ACC112 (cell line): ENCODE measurements around the gene SGPL1.

Source experiments
- H2AFZ ChIP-seq: fragments of 200-600 bp; sonication (generic); one replicate; pipeline ENCODE4 v1.6.0; 2017; ENCODE audit warnings: antibody characterized with exemption, low read length; ENCODE audit not compliant: unreplicated experiment
- H3K27ac ChIP-seq: fragments of 200-600 bp; sonication (generic); 2 replicates; pipeline ENCODE4 v1.5.1; 2014; ENCODE audit warnings: low read depth, mild to moderate bottlenecking, antibody characterized with exemption, low read length, moderate library complexity
- H3K27me3 ChIP-seq: fragments of 200-600 bp; sonication (generic); 2 replicates; pipeline ENCODE4 v1.6.1; 2014; ENCODE audit warnings: mild to moderate bottlenecking, antibody characterized with exemption, low read length, moderate library complexity, mixed read lengths; ENCODE audit not compliant: insufficient read depth
- H3K36me3 ChIP-seq: fragments of 200-600 bp; sonication (generic); 2 replicates; pipeline ENCODE4 v1.6.1; 2016; ENCODE audit warnings: mild to moderate bottlenecking, antibody characterized with exemption, low read length, moderate library complexity, mixed read lengths; ENCODE audit not compliant: insufficient read depth
- H3K4me1 ChIP-seq: fragments of 200-600 bp; sonication (generic); one replicate; pipeline ENCODE4 v1.6.1; 2016; ENCODE audit warnings: low read length, mixed read lengths; ENCODE audit not compliant: insufficient read depth, unreplicated experiment, control insufficient read depth
- H3K4me3 ChIP-seq: fragments of 200-600 bp; sonication (generic); 2 replicates; pipeline ENCODE4 v1.5.1; 2014; ENCODE audit warnings: mild to moderate bottlenecking, low read depth, low read length
- H3K79me2 ChIP-seq: fragments of 200-600 bp; sonication (generic); one replicate; pipeline ENCODE4 v1.6.0; 2016; ENCODE audit warnings: low read length; ENCODE audit not compliant: control insufficient read depth, unreplicated experiment, insufficient read depth

The SGPL1 gene

DNA sequence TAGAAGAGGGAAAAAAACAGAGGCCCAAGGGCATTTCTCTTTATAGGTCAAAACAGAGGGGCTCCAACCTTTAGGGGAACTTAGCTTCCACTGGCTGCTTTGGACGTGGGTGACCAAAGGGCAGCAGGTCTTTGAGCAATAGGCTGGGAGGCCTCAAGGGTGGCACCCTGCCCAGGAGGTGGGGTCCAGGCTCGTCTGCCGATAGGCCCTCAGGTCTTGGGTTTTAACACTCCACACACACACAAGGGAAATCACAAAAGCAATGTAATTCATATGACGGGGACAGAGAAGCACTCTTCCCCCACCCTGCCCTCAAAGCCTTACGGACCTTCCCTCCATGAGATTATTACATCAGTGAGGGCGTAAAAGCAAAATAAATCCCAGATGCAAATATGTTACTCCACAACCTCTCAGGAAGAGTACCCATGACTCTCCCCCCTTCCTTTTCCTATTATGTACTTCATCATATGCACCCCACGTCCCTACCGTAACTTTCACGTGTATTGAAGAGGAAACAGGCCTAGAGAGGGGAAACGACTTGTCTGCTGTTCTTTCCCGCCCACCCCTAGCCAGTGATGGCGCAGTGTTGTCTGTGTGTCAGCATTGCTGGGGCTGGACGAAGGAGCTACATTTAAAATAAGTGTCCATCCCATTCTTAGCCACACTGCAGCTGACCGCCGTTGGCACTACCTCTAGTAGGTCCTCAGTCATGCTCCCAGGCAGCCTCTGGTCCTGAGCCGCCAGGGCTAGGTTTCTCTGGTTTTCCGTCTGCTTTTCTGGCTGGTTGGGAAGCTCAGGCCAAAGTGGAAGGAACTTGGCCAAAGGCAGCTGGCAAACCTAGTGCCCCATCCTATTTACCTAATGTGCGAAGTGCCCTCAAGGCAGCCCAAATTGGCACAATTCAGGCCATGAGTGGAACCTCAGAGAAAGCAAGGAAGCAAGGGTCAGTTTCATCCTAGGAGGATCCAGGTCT is 70.5 kb downstream of the SGPL1 start:
- Histone ChIP-seq H3K4me3 (no peak overlapping the region), H3K27me3 (no peaks in the 10 kb centered on the region), H3K27ac (no peak overlapping the region), H3K36me3 (no peaks in the 10 kb centered on the region), H2AFZ (no peak overlapping the region), H3K79me2 (no peaks in the 10 kb centered on the region), H3K4me1 (peaks cover 10% of the 10 kb centered on the region)

DNA sequence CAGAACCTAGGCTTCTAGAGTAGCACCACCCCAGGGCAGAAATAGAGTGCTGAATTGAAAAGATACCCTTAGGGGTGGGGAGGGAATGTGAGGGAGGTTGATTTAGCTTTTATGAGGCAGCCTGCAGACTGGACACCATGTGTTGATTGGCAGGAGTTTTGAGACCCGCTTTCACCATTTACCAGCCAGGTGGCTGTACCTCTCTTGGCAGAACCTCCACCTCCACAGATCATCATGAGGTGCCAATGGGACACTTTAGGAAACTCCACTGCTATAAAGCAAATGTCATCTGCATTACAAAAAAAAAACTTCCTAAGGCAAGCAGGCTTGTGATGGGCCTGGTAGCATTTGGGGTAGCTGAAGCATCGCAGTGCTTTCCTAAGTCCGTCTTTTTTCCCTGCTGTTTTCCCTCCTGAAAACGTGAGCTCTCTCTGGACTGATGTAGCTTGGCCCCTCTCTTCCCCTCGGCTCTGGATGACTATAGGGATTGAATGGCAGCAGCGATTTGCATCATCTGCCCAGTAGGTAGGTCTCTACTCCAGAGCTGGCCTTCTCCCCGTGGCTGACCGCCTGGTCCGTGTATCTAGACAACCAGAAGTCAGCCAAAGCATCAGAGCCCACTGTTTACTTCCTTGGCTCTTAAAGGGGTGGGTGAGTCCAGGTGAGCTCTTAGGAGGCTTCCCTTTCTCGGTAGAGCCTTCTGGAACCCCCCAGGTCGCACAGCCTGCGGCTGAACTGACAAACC is 71.3 kb downstream of the SGPL1 start:
- Histone ChIP-seq H2AFZ (no peak overlapping the region), H3K27ac (no peak overlapping the region), H3K27me3 (no peaks in the 10 kb centered on the region), H3K4me3 (peak overlapping the region; percentile 88), H3K79me2 (no peaks in the 10 kb centered on the region), H3K4me1 (peaks cover 19% of the 10 kb centered on the region), H3K36me3 (no peaks in the 10 kb centered on the region)

DNA sequence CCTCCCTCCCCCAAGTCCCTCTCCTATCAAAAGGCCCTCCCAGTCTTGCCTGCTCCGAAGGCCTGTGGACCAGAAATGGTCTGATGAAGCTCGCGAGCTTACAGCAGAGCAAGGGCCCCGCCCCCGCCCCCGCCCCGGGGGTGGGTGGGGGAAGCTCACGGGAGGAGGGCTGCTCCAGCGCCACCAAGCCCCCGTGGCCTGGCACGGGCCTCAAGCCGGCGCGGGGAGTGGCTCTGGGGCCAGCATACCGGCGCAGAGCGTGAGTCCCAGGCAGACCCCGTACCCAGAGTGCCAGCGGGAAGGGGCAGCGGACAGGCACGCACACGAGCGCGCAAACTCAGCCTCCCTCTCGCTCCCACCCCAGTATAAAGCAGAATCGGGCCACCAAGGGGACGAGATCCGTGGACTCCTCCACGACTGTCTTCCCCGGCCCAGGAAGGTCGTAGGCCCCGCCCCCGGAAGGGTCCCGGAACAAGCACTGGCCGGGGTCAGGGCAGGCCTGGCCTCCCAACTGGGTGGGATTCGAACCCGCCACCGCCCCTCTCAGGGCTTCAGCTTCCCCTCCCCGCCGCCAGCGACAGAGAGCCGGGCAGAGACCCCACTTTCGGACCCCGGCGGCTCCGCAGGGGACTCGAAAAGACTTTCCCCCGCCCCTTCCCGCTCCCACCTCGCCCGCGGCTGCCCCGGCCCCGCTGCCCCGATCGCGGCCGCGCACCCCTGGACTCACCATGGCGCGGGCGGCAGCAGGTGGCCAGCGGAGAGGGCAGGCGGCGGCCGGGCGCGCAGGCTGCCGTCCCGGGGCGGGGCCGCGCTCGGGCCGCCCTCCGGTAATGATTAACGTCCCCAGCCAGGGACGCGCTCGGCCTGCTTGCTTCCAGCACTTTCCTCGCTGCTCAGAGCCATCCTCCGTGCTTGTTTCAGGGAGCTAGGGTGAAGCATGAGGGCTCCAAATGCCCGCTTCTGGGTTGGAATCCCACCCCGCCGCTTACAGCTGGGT is 72.4 kb downstream of the SGPL1 start, which contains the start of gene PCBD1:
Gene PCBD1, minus strand, starts transcription at position 762 of the 997 bp plus-strand sequence. Its CDS starts 32 bp downstream, at position 730.
- Histone ChIP-seq H3K4me1 (peaks cover 22% of the 10 kb centered on the region), H2AFZ (peak within 1 kb of the TSS; percentile 91), H3K36me3 (no peaks in the 10 kb centered on the region), H3K27me3 (no peaks in the 10 kb centered on the region), H3K79me2 (no peaks in the 10 kb centered on the region), H3K4me3 (peak within 1 kb of the TSS; percentile 88), H3K27ac (no peak within 1 kb of the TSS)

DNA sequence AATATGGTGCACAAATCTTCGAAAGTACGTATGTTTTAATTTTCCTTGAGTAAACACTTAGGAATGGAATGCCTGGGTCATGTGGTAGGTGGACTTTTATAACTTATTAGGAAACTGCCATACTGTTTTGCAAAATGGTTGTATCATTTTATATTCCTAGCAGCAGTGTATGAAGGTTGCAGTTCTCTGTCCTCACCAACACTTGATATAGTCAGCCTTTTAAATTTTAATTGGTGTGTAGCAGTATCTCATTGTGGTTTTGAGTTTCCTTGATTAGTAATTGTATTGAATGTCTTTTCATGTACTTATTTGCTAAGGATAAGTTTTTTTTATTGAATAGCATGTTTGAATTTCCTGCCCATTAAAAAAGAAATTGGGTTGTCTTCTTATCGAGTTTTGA is 73.5 kb downstream of the SGPL1 start:
- Histone ChIP-seq H3K79me2 (no peaks in the 10 kb centered on the region), H3K4me1 (peaks cover 22% of the 10 kb centered on the region), H3K27me3 (no peaks in the 10 kb centered on the region), H3K27ac (no peak overlapping the region), H3K36me3 (no peaks in the 10 kb centered on the region), H3K4me3 (peak overlapping the region; percentile 88), H2AFZ (peak overlapping the region; percentile 4)

DNA sequence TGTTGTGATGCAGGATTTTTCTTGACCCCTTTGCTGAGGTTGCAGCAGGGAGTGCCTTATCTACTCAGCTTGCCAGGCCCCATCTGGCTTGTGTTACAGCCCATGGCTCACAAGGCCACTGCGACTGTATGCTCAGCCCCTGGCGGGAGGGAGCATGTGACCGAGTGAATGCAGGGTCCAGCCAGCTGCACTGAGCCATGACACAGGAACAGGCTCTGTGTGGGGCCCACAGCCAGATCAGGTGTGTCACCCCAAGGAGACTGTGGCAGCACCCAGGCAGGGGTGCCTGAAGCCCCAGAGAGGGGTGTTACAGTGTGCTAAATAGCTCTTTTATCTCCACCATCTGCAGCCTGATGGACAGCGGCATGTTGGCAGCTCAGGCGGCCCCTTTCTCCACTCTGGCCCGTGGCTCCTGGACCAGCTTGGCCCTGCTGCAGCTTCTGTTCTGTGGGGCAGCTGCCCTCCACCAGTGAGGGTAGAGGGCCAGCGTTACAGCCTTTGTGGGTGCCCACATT is 75.2 kb downstream of the SGPL1 start:
- H3K36me3 ChIP-seq: no peaks in the 10 kb centered on the region
- no peak overlapping the region for H3K27ac ChIP-seq
- no peaks in the 10 kb centered on the region for H3K27me3 ChIP-seq
- no peak overlapping the region for H3K4me3 ChIP-seq
- no peak overlapping the region for H2AFZ ChIP-seq
- H3K79me2 ChIP-seq: no peaks in the 10 kb centered on the region
- peaks cover 22% of the 10 kb centered on the region for H3K4me1 ChIP-seq

DNA sequence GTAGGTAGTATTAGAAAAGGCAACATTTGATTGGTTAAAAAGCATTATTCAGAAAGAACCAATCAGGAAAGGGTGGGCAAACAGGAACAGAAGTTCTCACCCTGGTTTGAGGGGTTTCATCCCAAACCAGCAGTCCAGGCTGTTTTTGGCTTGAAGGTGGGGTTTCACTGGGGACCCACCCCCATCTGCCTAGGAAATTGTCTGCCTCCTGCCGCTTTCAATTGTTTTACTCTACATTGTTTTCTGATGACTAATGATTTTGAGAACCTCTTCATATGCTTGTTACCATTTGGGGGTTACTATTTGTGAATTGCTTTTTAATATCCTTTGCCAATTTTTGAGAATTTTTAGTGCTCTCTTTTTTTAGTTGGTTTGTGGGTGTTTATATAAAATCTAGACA is 75.9 kb downstream of the SGPL1 start:
- Histone ChIP-seq H2AFZ (no peak overlapping the region), H3K27ac (no peak overlapping the region), H3K36me3 (no peaks in the 10 kb centered on the region)

DNA sequence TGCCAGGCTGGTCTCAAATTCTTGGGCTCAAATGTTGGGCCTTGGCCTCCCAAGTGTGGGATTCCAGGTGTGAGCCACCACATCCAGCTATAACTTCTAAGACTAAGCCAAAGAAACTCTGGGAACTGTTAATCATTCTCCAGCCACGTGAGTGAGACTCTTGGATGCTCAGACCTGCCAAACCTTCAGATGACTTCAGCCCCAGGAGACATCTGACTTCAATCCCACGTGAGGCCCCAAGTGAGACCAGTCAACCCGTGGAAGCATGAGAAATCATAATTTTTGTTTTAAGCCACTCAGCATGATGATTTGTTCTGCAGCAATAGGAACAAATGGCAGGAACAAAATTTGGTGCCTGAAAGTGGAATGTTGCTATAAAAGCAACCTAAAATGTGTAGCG is 76.9 kb downstream of the SGPL1 start:
- Histone ChIP-seq H3K36me3 (no peaks in the 10 kb centered on the region), H3K27me3 (no peaks in the 10 kb centered on the region), H3K4me3 (no peak overlapping the region), H3K4me1 (peaks cover 22% of the 10 kb centered on the region), H3K79me2 (no peaks in the 10 kb centered on the region), H3K27ac (no peak overlapping the region), H2AFZ (no peak overlapping the region)

More for the DNA sequence above, 75.9 kb downstream of the SGPL1 start:
- no peaks in the 10 kb centered on the region for H3K27me3 ChIP-seq
- peaks cover 22% of the 10 kb centered on the region for H3K4me1 ChIP-seq
- no peaks in the 10 kb centered on the region for H3K79me2 ChIP-seq
- H3K4me3 ChIP-seq: no peak overlapping the region

DNA sequence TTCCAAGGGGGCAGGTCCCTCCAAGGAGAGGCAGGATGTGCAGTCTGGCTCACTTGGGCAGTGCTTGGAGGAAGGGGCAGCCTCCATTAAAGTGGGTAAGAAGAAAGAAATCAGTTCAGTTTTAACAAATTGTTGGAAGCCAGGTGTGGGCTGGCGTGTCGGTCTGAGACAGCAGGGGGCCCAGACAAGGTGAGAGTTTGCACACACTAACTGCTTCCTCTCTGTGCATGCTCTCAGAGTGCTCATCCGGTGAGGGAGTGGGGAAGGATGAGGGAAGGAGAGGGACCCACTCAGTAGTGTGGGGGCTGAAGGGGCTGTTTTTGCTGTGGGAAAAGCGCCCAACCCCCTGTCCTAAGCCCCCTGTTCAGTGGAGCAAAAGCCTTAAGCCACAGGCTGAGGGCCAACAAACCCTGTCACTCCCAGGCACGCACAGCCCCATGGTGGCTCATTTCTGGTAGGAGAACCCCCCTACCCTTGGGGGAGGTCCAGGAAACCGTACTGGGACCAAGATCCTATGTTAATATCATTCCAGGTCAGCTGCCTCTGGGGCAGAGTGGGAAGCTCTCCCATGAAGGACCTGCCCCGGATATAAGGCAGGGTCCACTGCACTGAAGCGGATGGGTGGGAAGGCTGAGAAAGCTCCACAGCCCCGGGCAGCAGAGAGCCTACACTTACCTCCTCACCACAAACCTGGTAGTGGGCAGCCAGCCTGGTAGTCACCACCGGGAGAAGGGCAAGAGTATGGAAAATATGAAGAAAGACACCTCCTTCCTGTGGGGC is 77.7 kb downstream of the SGPL1 start:
- H3K27ac ChIP-seq: no peak overlapping the region
- no peak overlapping the region for H2AFZ ChIP-seq
- no peak overlapping the region for H3K4me3 ChIP-seq
- no peaks in the 10 kb centered on the region for H3K27me3 ChIP-seq
- H3K4me1 ChIP-seq: peaks cover 22% of the 10 kb centered on the region
- no peaks in the 10 kb centered on the region for H3K36me3 ChIP-seq
- H3K79me2 ChIP-seq: no peaks in the 10 kb centered on the region

DNA sequence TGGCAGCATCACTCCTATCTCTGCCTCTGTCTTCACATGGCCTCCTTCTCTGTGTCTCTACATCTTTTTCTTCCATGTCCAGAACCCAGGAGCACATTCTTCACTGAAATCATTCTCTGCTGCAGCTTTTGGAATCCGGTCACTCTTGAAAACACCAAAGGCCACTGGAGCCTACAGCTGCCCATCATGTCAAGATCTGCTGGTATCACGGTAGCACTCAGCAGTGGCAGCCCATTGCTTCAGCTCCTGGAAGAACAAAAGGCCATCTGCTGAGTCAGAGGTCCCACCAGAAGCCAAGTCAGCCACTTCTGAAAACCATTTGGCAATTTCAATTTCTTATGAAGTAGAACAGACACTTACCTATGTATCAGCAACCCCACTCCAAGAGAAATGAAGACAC is 78.7 kb downstream of the SGPL1 start:
- Histone ChIP-seq H3K27ac (no peak overlapping the region), H3K36me3 (no peaks in the 10 kb centered on the region), H3K4me3 (no peak overlapping the region), H2AFZ (no peak overlapping the region), H3K4me1 (peaks cover 14% of the 10 kb centered on the region), H3K27me3 (no peaks in the 10 kb centered on the region), H3K79me2 (no peaks in the 10 kb centered on the region)
